Measurements from ENCODE around the gene ZNF580. TPM values are rescaled to one million over a fixed set of nuclear protein-coding genes. Genes with fewer than 3 reads are reported as not detected.

Gene ZNF580
- total and polyA plus RNA-seq, 9 of the 15 experiments (the other 6 are each of a cell fraction or from before 2014, with no cell fraction given), result 2.3 to 47.4 (median 6.0) TPM

- peak in 1 of 2 experiments; percentile 74; a peak in 1 of 4 replicates for TF ChIP-seq KDM4B (IDR thresholded peaks at IDR 0.05; ENCODE audit: borderline replicate concordance in 2 of 2, low read depth in 1 of 2)
- TF ChIP-seq ZNF3 (CRISPR knock-in tag; IDR thresholded peaks at IDR 0.05), result no peak
- TF ChIP-seq ZFPM2 (CRISPR knock-in tag; IDR thresholded peaks at IDR 0.05), result no peak
- TF ChIP-seq FOSL1 (tag; conservative IDR thresholded peaks at IDR 0.05), result no peak
- no peak for TF ChIP-seq GATA2 (CRISPR knock-in tag; IDR thresholded peaks at IDR 0.05)
- no peak for TF ChIP-seq MYBL2 (IDR thresholded peaks at IDR 0.05; ENCODE audit: low read depth)
- TF ChIP-seq MYBL2 (CRISPR knock-in tag; IDR thresholded peaks at IDR 0.05; ENCODE audit: borderline replicate concordance), result no peak; the same call in 1 of the 2 replicates
- TF ChIP-seq KLF10 (CRISPR knock-in tag; IDR thresholded peaks at IDR 0.05), result no peak
- TF ChIP-seq ZNF431 (CRISPR knock-in tag; IDR thresholded peaks at IDR 0.05), result peak; percentile 59; the same call in 1 of the 2 replicates
- peak; percentile 53; the same call in 1 of the 2 replicates for TF ChIP-seq SAFB (IDR thresholded peaks at IDR 0.05; ENCODE audit: borderline replicate concordance, low read depth, low read length)
- no peak for TF ChIP-seq MED1 (CRISPR knock-in tag; IDR thresholded peaks at IDR 0.05; ENCODE audit: borderline replicate concordance)
- TF ChIP-seq TGIF2 (CRISPR knock-in tag; IDR thresholded peaks at IDR 0.05), result no peak; the same call in 1 of the 2 replicates
- no peak for TF ChIP-seq EWSR1 (IDR thresholded peaks at IDR 0.05; ENCODE audit: borderline replicate concordance, low read depth, partially characterized antibody)
- TF ChIP-seq TEAD2 (tag; IDR thresholded peaks at IDR 0.05), result no peak
- no peak for TF ChIP-seq ILK (tag; IDR thresholded peaks at IDR 0.05; ENCODE audit: borderline replicate concordance, low read depth)
- peak; percentile 82; the same call in 1 of the 2 replicates for TF ChIP-seq ZBTB9 (CRISPR knock-in tag; IDR thresholded peaks at IDR 0.05)
Measured at GRCh38 chr19:55654868-55655647, 14.3 kb downstream of the ZNF580 start, which contains the start of gene U2AF2 (continued).
